Left lung (tissue), 10 donors: ENCODE results near the gene KCNK5. TPM values are rescaled to one million over a fixed set of nuclear protein-coding genes. Genes with fewer than 3 reads are reported as not detected.

Experiments
- ATAC-seq: fragments of 200-7000 bp; cut with Tn5 transposase; one replicate; pipeline ENCODE4 v1.9.1; 2020; ENCODE audit warnings: moderate library complexity
- DNase-seq, 4 donors: peaks; one replicate each; pipeline ENCODE4 v3.0.0-alpha.2; 2013 to 2020
- H3K27ac ChIP-seq, 2 donors: fragments of 200-600 bp; sonication (generic) in 1 of 2; one replicate each; pipeline versions ENCODE4 v1.5.0 to v1.8.0; 2020 to 2021
- H3K27me3 ChIP-seq, 2 donors: fragments of 200-600 bp; sonication (generic) in 1 of 2; one replicate each; pipeline versions ENCODE4 v1.5.0 to v1.8.0; 2020 to 2021
- H3K36me3 ChIP-seq, 2 donors: fragments of 200-600 bp; sonication (generic) in 1 of 2; one replicate each; pipeline versions ENCODE4 v1.5.0 to v1.8.0; 2020 to 2021
- H3K4me1 ChIP-seq, 2 donors: fragments of 200-600 bp; one replicate each; pipeline ENCODE4 v1.8.0; 2021
- H3K4me3 ChIP-seq, 2 donors: fragments of 200-600 bp; sonication (generic) in 1 of 2; one replicate each; pipeline versions ENCODE4 v1.5.0 to v1.8.0; 2020 to 2021; ENCODE audit warnings: mild to moderate bottlenecking in 1 of 2
- H3K9me3 ChIP-seq, 2 donors: fragments of 200-600 bp; sonication (generic) in 1 of 2; one replicate each; pipeline versions ENCODE4 v1.5.0 to v1.8.0; 2020 to 2021
- intact Hi-C, 2 donors: fragments of 100-400 bp; cut with DNase I; formaldehyde crosslinking; loops; one replicate each; pipeline versions ENCODE4 v1.11.2 to v1.14.2; 2022
- polyA plus RNA-seq, 6 donors: library from polyadenylated mRNA; unstranded; fragments of 120-200 nt; gene quantifications; one replicate each; pipeline ENCODE4 v1.2.1, GENCODE V29; 2013; ENCODE audit not compliant: insufficient read length in 6 of 6
- total RNA-seq, 2 donors: library from RNA; stranded (reverse); fragmentation: NEBNext Ultra II Directional; extraction: Animal tissue kit (Norgen Biotek cat#: 25700); gene quantifications; one replicate each; pipeline ENCODE4 v1.2.1, GENCODE V29; 2021
- TF ChIP-seq, protein P1 (sequence below), 2 donors: fragments of 200-600 bp; sonication (generic) in 1 of 2; IDR thresholded peaks; one replicate each; pipeline versions ENCODE4 v1.5.0 to v1.8.0; 2021; ENCODE audit warnings: antibody characterized with exemption in 2 of 2
- donor health status: DM: no; HTN: yes; CAD: no.
- donor health status: DM: no; HTN: no; CAD: no.

The KCNK5 gene
- total and polyA plus RNA-seq, 8 donors, result 12.6 to 26.4 (median 22.8) TPM

- Histone ChIP-seq H3K9me3 (no peaks in the 10 kb centered on the region), H3K27me3 (no peaks in the 10 kb centered on the region), H3K4me3 (no peak overlapping the region), H3K27ac (peak overlapping the region in 1 of 2 donors; percentile 4), H3K4me1 (peaks cover 27 to 83% of the 10 kb centered on the region in 2 donors), H3K36me3 (no peaks in the 10 kb centered on the region)
- intact Hi-C loops, result no loop called here
- ATAC-seq, result no peak
- no peak for DNase-seq
- TF ChIP-seq, protein P1, sequence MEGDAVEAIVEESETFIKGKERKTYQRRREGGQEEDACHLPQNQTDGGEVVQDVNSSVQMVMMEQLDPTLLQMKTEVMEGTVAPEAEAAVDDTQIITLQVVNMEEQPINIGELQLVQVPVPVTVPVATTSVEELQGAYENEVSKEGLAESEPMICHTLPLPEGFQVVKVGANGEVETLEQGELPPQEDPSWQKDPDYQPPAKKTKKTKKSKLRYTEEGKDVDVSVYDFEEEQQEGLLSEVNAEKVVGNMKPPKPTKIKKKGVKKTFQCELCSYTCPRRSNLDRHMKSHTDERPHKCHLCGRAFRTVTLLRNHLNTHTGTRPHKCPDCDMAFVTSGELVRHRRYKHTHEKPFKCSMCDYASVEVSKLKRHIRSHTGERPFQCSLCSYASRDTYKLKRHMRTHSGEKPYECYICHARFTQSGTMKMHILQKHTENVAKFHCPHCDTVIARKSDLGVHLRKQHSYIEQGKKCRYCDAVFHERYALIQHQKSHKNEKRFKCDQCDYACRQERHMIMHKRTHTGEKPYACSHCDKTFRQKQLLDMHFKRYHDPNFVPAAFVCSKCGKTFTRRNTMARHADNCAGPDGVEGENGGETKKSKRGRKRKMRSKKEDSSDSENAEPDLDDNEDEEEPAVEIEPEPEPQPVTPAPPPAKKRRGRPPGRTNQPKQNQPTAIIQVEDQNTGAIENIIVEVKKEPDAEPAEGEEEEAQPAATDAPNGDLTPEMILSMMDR (IDR thresholded peaks at IDR 0.05), result no peak
Measured at GRCh38 chr6:39214120-39214813, 15.0 kb downstream of the KCNK5 start.

DNA sequence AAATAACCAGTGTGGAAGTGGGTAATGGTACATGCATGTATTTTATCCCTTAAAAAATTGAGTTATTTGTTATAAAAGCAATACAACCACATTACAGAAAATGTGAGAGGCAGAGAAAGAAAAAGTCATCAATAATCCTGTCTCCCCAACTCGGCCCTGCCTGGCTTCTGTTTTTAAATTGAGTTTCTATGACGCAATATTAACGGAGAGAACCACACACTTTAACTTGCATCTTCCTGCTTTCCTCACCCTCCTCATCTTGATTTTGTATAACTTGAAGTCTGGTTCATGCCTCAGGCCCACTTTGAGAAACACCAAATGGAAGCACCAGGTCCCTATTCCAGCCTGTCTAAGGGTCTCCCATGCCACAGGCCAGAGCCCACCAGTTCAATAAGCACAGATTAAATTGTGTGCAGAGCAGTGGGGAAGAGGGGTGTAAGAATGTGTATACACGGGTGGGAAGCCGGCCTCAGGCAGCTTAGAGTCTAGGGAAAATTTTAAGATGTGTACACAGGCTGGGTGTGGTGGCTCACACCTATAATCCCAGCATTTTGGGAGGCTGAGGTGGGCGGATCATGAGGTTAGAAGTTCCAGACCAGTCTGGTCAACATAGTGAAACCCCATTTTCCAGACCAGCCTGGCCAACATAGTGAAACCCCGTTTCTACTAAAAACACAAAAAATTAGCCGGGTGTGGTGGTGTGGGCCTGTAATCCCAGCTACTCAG, 15.9 kb downstream of the KCNK5 start:
- DNase-seq (no peak), ATAC-seq (no peak)
- H3K9me3 ChIP-seq, result no peaks in the 10 kb centered on the region
- no peaks in the 10 kb centered on the region for H3K27me3 ChIP-seq
- H3K27ac ChIP-seq, result peak overlapping the region in 1 of 2 donors; percentile 37
- H3K4me1 ChIP-seq, result peaks cover 26 to 84% of the 10 kb centered on the region in 2 donors
- H3K36me3 ChIP-seq, result no peaks in the 10 kb centered on the region
- H3K4me3 ChIP-seq, result no peak overlapping the region
- TF ChIP-seq, protein P1 (IDR thresholded peaks at IDR 0.05), result no peak
- intact Hi-C loops, result no loop called here

DNA sequence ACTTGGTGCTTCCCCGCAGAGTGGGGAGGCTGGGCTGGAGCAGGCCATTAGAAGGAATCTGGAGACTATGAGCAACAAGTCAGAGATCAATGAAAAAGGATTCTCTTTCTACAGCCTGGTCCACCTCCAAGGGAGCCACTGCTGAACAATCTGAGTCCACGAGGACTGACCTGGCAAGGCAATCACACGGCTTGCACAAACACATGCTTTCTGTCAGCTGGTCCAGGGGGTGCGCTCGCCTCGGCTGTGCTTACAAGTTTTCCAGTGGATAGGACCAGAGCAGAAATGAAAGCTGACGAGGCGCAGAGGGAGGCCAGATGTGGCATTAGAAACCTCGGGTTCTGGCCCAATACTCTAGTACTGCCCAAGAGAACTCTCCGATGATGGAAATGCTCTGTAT, 18.1 kb downstream of the KCNK5 start:
- peak overlapping the region in 1 of 2 donors; percentile 71 for H3K27ac ChIP-seq
- intact Hi-C loops, result no loop called here
- H3K36me3 ChIP-seq, result no peaks in the 10 kb centered on the region
- ATAC-seq (no peak), DNase-seq (no peak)
- no peaks in the 10 kb centered on the region for H3K9me3 ChIP-seq
- H3K27me3 ChIP-seq, result no peaks in the 10 kb centered on the region
- peaks cover 22 to 69% of the 10 kb centered on the region in 2 donors for H3K4me1 ChIP-seq
- no peak overlapping the region for H3K4me3 ChIP-seq
- TF ChIP-seq, protein P1 (IDR thresholded peaks at IDR 0.05), result no peak

DNA sequence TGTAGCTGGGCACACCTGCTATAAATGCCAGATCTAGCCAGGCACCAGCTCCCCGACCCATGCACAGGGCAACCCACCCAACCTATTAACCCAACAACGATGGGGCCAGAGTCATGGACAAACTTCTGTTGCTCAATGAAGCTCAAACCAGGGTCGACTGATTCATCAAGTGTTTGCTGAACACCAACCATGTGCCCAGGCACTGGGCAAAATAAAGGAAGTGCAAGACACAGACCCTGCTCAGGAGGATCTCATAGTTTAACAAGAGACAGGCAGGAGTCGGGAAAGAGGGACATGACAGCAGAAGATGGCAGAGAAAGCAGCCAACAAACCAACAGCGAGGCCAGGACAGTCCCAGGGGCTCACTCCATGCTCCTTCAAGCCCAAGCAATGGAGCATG, 18.8 kb downstream of the KCNK5 start:
- H3K9me3 ChIP-seq, result no peaks in the 10 kb centered on the region
- H3K27me3 ChIP-seq, result no peaks in the 10 kb centered on the region
- H3K4me3 ChIP-seq, result no peak overlapping the region
- TF ChIP-seq, protein P1 (IDR thresholded peaks at IDR 0.05), result no peak
- peaks cover 22 to 64% of the 10 kb centered on the region in 2 donors for H3K4me1 ChIP-seq
- no peak for ATAC-seq
- intact Hi-C loops, result no loop called here
- H3K36me3 ChIP-seq, result no peaks in the 10 kb centered on the region
- no peak for DNase-seq
- peak overlapping the region in 1 of 2 donors; percentile 71 for H3K27ac ChIP-seq

- Histone ChIP-seq H3K27ac (peak overlapping the region in 1 of 2 donors; percentile 71), H3K27me3 (no peaks in the 10 kb centered on the region), H3K36me3 (no peaks in the 10 kb centered on the region), H3K4me3 (no peak overlapping the region), H3K4me1 (peaks cover 19 to 63% of the 10 kb centered on the region in 2 donors), H3K9me3 (no peaks in the 10 kb centered on the region)
- DNase-seq (no peak), ATAC-seq (no peak)
- TF ChIP-seq, protein P1 (IDR thresholded peaks at IDR 0.05), result no peak
- intact Hi-C loops, result no loop called here
Measured at GRCh38 chr6:39209911-39210310, 19.4 kb downstream of the KCNK5 start.
